GM18502 (cell line): ENCODE results near the gene UBD.
A peak's percentile ranks its signal among the peaks of the same experiment; 100 is the strongest.

ENCODE experiments used
- ATAC-seq: cut with Tn5 transposase; IDR thresholded peaks from one replicate; pipeline ENCODE4 v1.9.1; 2021; ENCODE audit warnings: mild to moderate bottlenecking; ENCODE audit not compliant: unreplicated experiment, poor library complexity

Gene UBD

GRCh38 chr6:29559524-29560287 lies at the start of gene UBD:
TSS of gene UBD (minus strand) at chr6:29559732. CDS start at chr6:29559701, 31 bp downstream.
- no peak for ATAC-seq

DNA sequence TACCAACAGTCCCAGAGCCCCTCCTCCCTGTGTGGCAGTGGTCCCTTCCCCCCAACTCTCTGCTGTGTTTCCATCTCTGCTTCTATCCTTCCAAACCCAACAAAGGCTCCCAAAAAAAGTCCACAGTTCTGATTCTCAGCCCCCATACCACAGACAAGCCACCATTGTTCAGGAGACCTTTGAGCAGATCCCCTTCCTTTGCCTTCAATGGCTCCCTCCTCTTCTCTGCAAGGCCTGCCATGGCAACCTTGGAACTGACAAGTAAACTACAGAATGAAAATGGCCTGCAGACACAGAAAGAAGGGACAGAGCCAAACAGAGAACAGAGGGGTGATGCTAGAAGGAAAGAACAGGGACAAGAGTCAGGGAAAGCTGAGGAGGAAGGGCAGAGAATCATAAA lies 48.6 kb upstream of the UBD start:
- no peak for ATAC-seq

DNA sequence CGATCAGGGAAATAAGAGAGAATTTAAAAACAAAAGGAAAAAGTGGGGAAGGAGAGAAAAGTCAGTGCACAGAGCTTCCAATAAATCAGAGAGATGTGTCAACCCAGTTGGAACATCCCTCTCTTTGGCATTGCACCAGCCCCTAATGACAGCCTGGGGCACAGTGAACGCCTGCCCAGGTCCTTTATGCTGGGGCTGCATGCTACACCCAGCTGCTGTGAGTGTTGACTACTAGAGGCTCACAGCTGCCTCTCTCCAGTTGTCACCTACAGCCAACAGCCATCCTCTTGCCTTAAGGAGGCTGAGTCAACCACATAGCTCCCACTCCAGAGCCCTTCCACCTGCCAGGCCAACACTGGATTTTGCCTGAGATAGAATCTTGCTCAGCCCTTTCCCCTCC lies 44.4 kb upstream of the UBD start:
- ATAC-seq, result no peak

DNA sequence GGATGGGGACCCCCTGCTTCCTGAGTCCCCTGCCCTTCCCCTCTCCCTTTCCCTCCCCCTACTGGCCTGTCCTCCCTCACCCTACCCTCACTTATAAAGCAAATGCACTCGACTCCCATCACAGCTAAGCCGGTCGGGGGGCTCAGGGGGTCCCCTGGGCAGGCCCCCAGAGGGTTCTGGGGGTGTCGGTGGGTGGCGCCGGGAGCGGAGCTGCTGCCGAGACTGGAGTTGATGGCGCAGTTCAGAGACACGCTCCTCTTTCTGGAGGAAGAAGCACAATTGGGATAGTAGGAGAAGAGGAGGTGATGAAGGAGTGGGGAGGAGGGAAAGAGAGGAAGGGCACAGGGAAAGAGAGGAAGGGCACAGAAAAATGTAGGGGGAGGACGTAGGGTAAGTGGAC lies 43.9 kb upstream of the UBD start:
- no peak for ATAC-seq

DNA sequence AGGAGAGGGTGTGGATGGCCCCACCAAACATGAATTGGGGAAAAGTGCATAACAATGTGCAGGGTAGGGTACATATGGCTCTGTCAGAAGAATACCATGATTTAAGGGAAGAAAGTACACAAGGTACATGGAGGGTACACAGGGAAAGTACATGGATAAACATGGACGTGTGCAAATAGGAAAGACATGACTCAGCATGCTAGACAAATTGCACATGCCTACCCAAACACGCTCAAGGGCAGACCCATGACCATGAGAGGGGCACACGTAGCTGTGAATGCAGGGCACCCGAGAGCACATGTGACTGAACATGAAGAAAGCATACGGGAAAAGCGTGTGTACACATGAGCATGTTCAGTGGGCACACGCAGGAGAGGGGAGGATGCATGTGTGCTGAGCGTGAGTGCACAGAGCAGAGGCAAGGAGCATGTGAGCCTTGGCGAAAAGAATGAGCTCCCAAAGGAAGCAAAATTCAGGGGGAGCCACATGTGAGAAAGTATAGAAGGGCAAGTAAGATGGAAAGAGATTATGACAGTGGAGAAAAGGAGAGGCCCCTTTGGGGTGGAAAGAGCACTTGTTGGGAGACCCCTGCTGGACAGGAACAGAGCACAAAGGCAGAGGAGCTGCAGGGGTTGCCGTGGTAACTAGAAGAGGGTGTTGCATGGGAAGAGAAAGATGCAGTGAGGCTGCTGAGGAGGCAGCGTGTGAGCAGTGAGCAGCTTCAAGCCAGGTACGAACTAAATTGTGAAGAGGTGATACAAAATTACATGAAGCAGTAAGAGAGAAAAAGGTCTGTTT lies 43.2 kb upstream of the UBD start:
- no peak for ATAC-seq

- ATAC-seq, result no peak
Measured at GRCh38 chr6:29598172-29598747, 38.7 kb upstream of the UBD start.

- ATAC-seq, result no peak
Measured at GRCh38 chr6:29597184-29597583, 37.7 kb upstream of the UBD start.

- ATAC-seq, result no peak
Measured at GRCh38 chr6:29596381-29596900, 36.9 kb upstream of the UBD start.

DNA sequence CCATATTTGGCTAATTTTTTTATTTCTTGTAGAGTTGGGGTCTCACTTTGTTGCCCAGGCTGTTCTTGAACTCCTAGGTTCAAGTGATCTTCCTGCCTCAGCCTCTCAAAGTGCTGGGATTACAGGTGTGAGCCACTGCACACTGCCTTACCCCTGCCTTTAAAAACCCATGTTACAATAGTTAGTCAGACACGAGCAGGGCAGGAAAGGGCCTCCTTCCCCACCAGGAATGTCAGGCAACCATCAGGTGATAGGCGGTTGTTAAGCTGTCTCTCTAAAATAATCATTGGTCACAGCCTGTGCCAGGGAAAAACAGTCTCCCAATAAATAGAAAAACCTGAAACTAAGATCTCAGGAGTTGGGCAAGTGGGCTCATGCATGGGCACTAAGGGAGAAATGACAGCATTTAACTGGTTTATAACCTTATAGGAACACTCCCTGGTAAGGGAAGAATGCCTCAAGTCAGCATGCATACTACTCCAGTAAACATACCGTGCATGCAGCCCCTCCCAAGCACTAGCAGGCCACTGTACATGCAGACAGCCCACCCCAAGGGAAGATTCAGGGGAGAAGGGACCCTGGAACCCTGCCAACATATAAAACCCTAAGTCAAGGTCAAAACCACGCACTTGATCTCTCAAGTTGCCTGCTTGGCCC lies 33.8 kb upstream of the UBD start:
- no peak for ATAC-seq

DNA sequence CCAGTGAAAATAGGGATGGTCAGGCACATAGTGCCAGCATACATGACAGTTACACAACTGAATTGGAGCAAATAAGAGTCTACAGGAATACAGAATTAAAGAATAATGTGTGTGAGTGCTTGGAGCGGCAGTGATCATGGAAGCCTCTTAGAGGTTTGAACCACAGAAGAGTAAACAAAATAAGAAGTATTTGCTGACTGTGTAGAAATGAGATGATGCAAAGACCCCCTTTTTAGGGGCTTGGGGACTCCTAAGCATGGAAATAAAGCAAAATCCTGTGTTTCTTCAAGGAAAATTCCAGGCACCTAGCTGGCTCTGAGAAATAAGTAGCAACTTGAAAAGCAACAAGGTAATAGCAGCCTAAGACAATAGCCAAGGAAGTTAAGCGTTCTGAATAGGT lies 32.1 kb upstream of the UBD start:
- no peak for ATAC-seq

DNA sequence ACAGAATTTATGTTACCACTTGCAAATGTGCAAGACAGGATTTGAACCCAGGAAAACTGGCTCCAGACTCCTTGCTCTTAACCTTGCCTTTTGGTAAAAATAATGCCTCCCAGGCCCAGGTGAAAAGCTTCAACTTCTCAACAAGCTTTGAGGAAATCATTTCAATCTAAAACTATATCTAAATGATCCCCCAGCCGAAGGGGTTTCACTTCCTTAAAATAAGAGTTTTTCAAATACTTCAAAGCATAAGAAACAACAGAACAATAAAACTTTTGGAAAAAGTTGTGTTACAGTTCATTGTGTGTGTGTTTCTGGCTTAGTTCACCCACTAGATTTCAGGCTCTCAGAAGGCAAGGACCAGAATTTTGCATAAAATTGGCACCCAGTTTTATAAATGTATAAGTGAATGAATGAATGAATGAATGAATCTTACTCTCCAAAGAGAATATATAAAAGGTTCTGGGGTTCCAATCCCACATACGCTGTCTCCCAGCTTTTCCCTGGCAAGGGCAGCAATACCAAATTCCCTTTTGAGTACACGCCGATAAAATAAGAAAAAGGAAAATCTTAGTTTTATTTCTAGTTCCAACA lies 30.8 kb upstream of the UBD start:
- ATAC-seq, result no peak

- ATAC-seq, result peak; percentile 50
Measured at GRCh38 chr6:29589423-29590048, 30.0 kb upstream of the UBD start.

DNA sequence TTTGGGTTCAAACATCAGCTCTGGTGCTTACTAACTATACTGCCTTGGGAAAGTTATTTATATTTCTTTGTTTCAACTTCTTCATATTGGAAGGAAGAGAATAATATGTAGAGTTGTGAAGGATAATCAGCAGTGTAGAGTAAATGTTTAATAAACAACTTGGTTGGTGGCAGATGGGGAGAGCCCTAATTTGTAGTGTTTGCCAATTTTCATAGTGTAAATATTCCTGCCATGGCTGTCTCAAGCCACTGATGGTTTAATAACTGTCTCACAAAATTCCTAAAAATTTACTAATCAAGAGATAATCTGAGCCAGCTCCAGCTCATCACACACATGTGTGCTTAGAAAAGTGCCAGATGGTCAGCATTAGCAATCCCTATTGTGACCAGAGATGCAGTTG lies 25.3 kb upstream of the UBD start, which contains the start of gene OR2H2:
Gene OR2H2 (plus strand): TSS at position 301 of the 400 bp plus-strand sequence. CDS start 2,824 bp downstream, outside the sequence.
- ATAC-seq, result no peak

- ATAC-seq, result no peak
Measured at GRCh38 chr6:29577544-29577943, 18.0 kb upstream of the UBD start.

DNA sequence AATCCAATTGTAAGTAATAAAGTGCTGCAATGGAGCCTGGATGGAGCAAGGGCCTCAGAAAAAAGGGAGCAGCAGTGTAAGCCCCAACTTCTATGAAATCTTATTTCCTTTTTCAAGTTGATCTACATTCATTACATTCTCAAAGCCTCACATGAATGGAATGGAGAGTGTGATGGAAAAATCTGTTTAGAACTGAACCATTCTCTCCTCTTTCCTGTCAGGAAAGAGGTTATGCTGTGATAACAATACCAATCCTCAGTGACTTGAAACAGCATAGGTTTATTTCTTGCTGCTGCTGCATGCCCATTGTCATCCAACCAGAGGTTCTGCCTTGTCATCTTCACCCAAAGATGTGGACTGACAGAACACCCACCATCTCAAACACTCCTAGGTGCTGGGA lies 16.5 kb upstream of the UBD start:
- ATAC-seq, result no peak

DNA sequence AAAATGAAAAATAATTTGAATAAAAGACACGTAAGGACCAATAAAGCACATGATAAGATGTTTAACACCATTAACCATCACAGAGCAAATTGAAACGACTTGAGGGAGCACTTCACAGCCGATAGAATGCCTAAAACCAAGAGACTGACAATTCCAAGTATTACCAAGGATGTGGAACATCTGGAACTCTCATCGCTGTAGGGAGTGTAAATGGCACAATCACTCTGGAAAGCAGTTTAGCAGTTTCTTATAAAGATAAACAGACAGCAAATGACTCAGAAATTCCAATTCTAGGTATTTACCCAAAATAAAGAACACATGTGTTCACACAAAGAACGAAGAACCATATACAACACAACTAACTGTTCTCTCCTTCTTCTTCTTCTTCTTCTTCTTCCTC lies 8.5 kb upstream of the UBD start:
- ATAC-seq, result no peak

- no peak for ATAC-seq
Measured at GRCh38 chr6:29567541-29567940, 8.0 kb upstream of the UBD start.

GRCh38 chr6:29566856-29567255 lies 7.3 kb upstream of the UBD start:
- ATAC-seq, result no peak

- ATAC-seq, result no peak
Measured at GRCh38 chr6:29564875-29565274, 5.3 kb upstream of the UBD start.
